HepG2 (cell line): ENCODE data around the gene PIK3C3. TPM values are rescaled to one million over a fixed set of nuclear protein-coding genes. Genes with fewer than 3 reads are reported as not detected.

Experiments used
- ATAC-seq: fragments of 200-7000 bp; cut with Tn5 transposase; 3 replicates; pipeline ENCODE4 v1.9.1; 2020; ENCODE audit warnings: mild to moderate bottlenecking, moderate library complexity
- BruUV-seq: library from RNA; stranded (reverse); fragments of 400-500 nt; replicated peaks from 2 replicates; lab custom pipeline; 2021; lab: Mats Ljungman, UMichigan
- CTCF ChIA-PET: fragments of 300-600 bp; formaldehyde crosslinking; extraction: SDS; loops from one replicate; lab custom pipeline; 2021; ENCODE audit warnings: low total read pairs, inconsistent platforms, low intra/inter-chr PET ratio; lab: Yijun Ruan, JAX
- POLR2A ChIA-PET: fragments of 350-600 bp; sonication (Branson Sonifier 250); formaldehyde crosslinking; loops from one replicate; lab custom pipeline; 2020; ENCODE audit warnings: antibody characterized with exemption, inconsistent platforms; lab: Yijun Ruan, JAX
- DNase-seq: peaks from one replicate; pipeline ENCODE4 v3.0.0-alpha.2; 2015; ENCODE audit warnings: low spot score
- FAIRE-seq: peaks from 3 replicates; lab custom pipeline; 2011; peaks lifted over from hg19 to GRCh38; lab: Jason Lieb, UNC
- H2AFZ ChIP-seq: one replicate; pipeline ENCODE4 v1.6.1; 2011; ENCODE audit warnings: low read length, inconsistent platforms
- H3K27ac ChIP-seq: fragments of 300-600 bp; 3 replicates; pipeline ENCODE4 v1.8.0; 2011; ENCODE audit warnings: mixed run types, mild to moderate bottlenecking, mixed read lengths, low read length, inconsistent platforms; ENCODE audit not compliant: insufficient read depth; ENCODE audit errors: extremely low read length
- H3K27me3 ChIP-seq, 2 experiments: fragments of 200-600 bp in 1 of 2; 2 replicates in 1 of 2; 3 replicates in 1 of 2; pipeline versions ENCODE4 v1.6.0 to v1.8.0; 2011; ENCODE audit warnings: low read length in 2 of 2, mild to moderate bottlenecking in 2 of 2, moderate library complexity in 2 of 2, inconsistent platforms in 1 of 2; ENCODE audit not compliant: insufficient read depth in 2 of 2, control insufficient read depth in 1 of 2
- H3K36me3 ChIP-seq, 2 experiments: fragments of 200-600 bp in 1 of 2; replicated peaks in 1 of 2; 2 replicates in 1 of 2; 3 replicates in 1 of 2; pipeline versions ENCODE4 v1.5.1 to v1.8.0; 2011; ENCODE audit warnings: low read length in 2 of 2, inconsistent platforms in 1 of 2; ENCODE audit not compliant: insufficient read depth in 2 of 2, control insufficient read depth in 1 of 2
- H3K4me1 ChIP-seq: 2 replicates; pipeline ENCODE4 v1.5.1; 2012; ENCODE audit warnings: low read length, inconsistent platforms; ENCODE audit not compliant: insufficient read depth
- H3K4me2 ChIP-seq: 2 replicates; pipeline ENCODE4 v1.6.0; 2011; ENCODE audit warnings: low read depth, low read length, inconsistent platforms
- H3K4me3 ChIP-seq, 3 experiments: fragments of 200-600 bp in 1 of 3; sonication (generic), shearing (Covaris generic) in 1 of 3; replicated peaks in 1 of 3; 2 replicates each; pipeline ENCODE4 v1.5.1; 2011 to 2016; ENCODE audit warnings: low read length in 3 of 3, inconsistent platforms in 2 of 3, low read depth in 2 of 3, mild to moderate bottlenecking in 2 of 3, control low read depth in 1 of 3, mixed read lengths in 1 of 3; ENCODE audit not compliant: insufficient read depth in 1 of 3
- H3K79me2 ChIP-seq: one replicate; pipeline ENCODE4 v1.6.1; 2011; ENCODE audit warnings: low read length, inconsistent platforms; ENCODE audit not compliant: insufficient read depth
- H3K9ac ChIP-seq: 2 replicates; pipeline ENCODE4 v1.6.0; 2011; ENCODE audit warnings: mild to moderate bottlenecking, low read depth, low read length, inconsistent platforms; ENCODE audit not compliant: insufficient read depth
- H3K9me3 ChIP-seq: 2 replicates; pipeline ENCODE4 v1.5.1; 2012; ENCODE audit warnings: mild to moderate bottlenecking, low read length
- H4K20me1 ChIP-seq: 2 replicates; pipeline ENCODE4 v1.6.0; 2011; ENCODE audit warnings: inconsistent platforms, mild to moderate bottlenecking, low read length, moderate library complexity; ENCODE audit not compliant: insufficient read depth
- CBX5 ChIP-seq: sonication (generic); formaldehyde crosslinking; IDR thresholded peaks from 2 replicates; pipeline ENCODE4 v1.4.0; 2020; ENCODE audit warnings: missing genetic modification reagents, borderline replicate concordance
- DRAP1 ChIP-seq: IDR thresholded peaks from 2 replicates; pipeline ENCODE4 v1.6.1; 2016; ENCODE audit warnings: missing genetic modification reagents, missing compliant biosample characterization
- HNF4A ChIP-seq: sonication (generic); formaldehyde crosslinking; IDR thresholded peaks from 2 replicates; pipeline ENCODE4 v1.4.0; 2020; ENCODE audit warnings: missing genetic modification reagents
- MLXIP ChIP-seq: sonication (generic); formaldehyde crosslinking; IDR thresholded peaks from 2 replicates; pipeline ENCODE4 v1.9.0; 2021; ENCODE audit warnings: missing genetic modification reagents, borderline replicate concordance
- POLR2AphosphoS5 ChIP-seq: IDR thresholded peaks from 2 replicates; pipeline ENCODE4 v1.6.1; 2012; ENCODE audit warnings: low read depth, low read length
- RARG ChIP-seq: sonication (generic); formaldehyde crosslinking; IDR thresholded peaks from 2 replicates; pipeline ENCODE4 v1.4.0; 2020; ENCODE audit warnings: low read depth, mild to moderate bottlenecking, missing genetic modification reagents
- RBAK ChIP-seq: sonication (generic); formaldehyde crosslinking; IDR thresholded peaks from 2 replicates; pipeline ENCODE4 v1.5.1; 2020; ENCODE audit warnings: mild to moderate bottlenecking, missing genetic modification reagents
- SKI ChIP-seq: fragments of 450-650 bp; IDR thresholded peaks from one replicate; pipeline ENCODE4 v1.6.1; 2018; ENCODE audit warnings: mild to moderate bottlenecking; ENCODE audit not compliant: partially characterized antibody
- SRSF4 ChIP-seq: fragments of 200-400 bp; formaldehyde crosslinking; IDR thresholded peaks from one replicate; pipeline ENCODE4 v1.6.1; 2018; ENCODE audit warnings: mild to moderate bottlenecking, low read depth, low read length, moderate library complexity; ENCODE audit not compliant: poor library complexity, severe bottlenecking
- TFAP4 ChIP-seq: sonication (generic); IDR thresholded peaks from 2 replicates; pipeline ENCODE4 v1.6.1; 2016; ENCODE audit warnings: low read depth, borderline replicate concordance
- THRA ChIP-seq: sonication (generic); formaldehyde crosslinking; IDR thresholded peaks from 2 replicates; pipeline ENCODE4 v1.4.0; 2020; ENCODE audit warnings: missing genetic modification reagents, borderline replicate concordance
- ZNF260 ChIP-seq: sonication (generic); formaldehyde crosslinking; IDR thresholded peaks from 2 replicates; pipeline ENCODE4 v1.4.0; 2020; ENCODE audit warnings: missing genetic modification reagents, low read depth, mild to moderate bottlenecking, borderline replicate concordance
- WGBS: methylation state at CpG from one replicate; pipeline ENCODE4 v1.1.6; 2017; ENCODE audit warnings: low lambda C conversion rate; 5-methylcytosine and 5-hydroxymethylcytosine counted together
- in situ Hi-C: cut with HindIII; loops from 2 replicates; pipeline ENCODE4 v1.10.0; 2017; ENCODE audit warnings: low pct_unique_long_range_greater_than_20kb; ENCODE audit not compliant: extremely low pct_ligation_motif_present
- intact Hi-C: fragments of 100-400 bp; cut with micrococcal nuclease; formaldehyde crosslinking; loops from one replicate; pipeline ENCODE4 v1.10.0; 2022; ENCODE audit not compliant: unreplicated experiment
- polyA plus RNA-seq, 8 experiments: library from polyadenylated mRNA; depleted of rRNA in 3 of 8; stranded (reverse) in 7 of 8; unstranded in 1 of 8; fragments of >200 nt; fragmentation: Illumina TruSeq in 4 of 8; extraction: Trizol in 4 of 8; gene quantifications; 2 replicates each; pipeline versions ENCODE4 v1.2.1 to v1.2.3, GENCODE V29; 2011 to 2016; ENCODE audit warnings: low read depth in 4 of 8, missing spikeins in 1 of 8, mixed read lengths in 1 of 8; ENCODE audit not compliant: insufficient read depth in 1 of 8
- total RNA-seq, 5 experiments: library from RNA; depleted of rRNA; stranded (reverse); fragments of >200 nt; fragmentation: Illumina TruSeq; extraction: Trizol; gene quantifications; 2 replicates each; pipeline ENCODE4 v1.2.3, GENCODE V29; 2016; ENCODE audit warnings: low read depth in 1 of 5
- TF ChIP-seq, protein P1 (sequence below): sonication (generic); formaldehyde crosslinking; IDR thresholded peaks from 2 replicates; pipeline ENCODE4 v1.5.0; 2020; ENCODE audit warnings: missing genetic modification reagents
- TF ChIP-seq, protein P2 (sequence below): sonication (generic); formaldehyde crosslinking; IDR thresholded peaks from 2 replicates; pipeline ENCODE4 v1.9.0; 2021; ENCODE audit warnings: missing genetic modification reagents, borderline replicate concordance
- TF ChIP-seq, protein P3 (sequence below): sonication (generic); formaldehyde crosslinking; IDR thresholded peaks from 2 replicates; pipeline ENCODE4 v1.8.0; 2022; ENCODE audit warnings: mild to moderate bottlenecking, missing genetic modification reagents, moderate library complexity

Gene PIK3C3
- total and polyA plus RNA-seq, 2 of the 13 experiments (the other 11 are each of a cell fraction or from before 2014, with no cell fraction given), result 42.8 to 46.4 TPM

DNA sequence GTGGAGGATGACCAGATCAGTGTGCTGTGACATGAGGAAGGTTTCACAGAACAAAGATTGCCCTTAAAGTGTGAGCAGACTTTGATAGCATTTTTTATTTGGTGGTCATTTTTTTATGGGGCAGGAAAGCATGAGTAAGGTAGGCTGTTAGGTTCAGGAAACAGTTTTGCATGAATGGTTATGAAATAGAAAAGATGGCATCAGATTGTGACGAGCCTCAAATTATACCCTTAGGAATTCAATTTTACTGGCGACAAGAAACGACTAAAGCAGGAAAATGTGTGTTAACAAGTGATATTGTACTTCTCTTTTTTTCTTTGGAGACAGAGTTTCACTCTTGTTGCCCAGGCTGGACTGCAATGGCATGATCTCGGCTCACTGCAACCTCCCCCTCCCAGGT, 44.7 kb downstream of the PIK3C3 start (continued):
- no peak for TF ChIP-seq DRAP1 (CRISPR knock-in tag)
- TF ChIP-seq, protein P1, sequence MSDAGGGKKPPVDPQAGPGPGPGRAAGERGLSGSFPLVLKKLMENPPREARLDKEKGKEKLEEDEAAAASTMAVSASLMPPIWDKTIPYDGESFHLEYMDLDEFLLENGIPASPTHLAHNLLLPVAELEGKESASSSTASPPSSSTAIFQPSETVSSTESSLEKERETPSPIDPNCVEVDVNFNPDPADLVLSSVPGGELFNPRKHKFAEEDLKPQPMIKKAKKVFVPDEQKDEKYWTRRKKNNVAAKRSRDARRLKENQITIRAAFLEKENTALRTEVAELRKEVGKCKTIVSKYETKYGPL, result no peak

- ATAC-seq, result no peak
- ChIA-PET POLR2A (no interaction called here), CTCF (no interaction called here)
- H4K20me1 ChIP-seq, result no peaks in the 10 kb centered on the region
- no peaks in the 10 kb centered on the region for H3K27me3 ChIP-seq
- no peak overlapping the region for H3K9ac ChIP-seq
- no peak overlapping the region for H3K4me3 ChIP-seq
- H3K79me2 ChIP-seq, result no peaks in the 10 kb centered on the region
- H3K4me2 ChIP-seq, result no peak overlapping the region
- H3K27ac ChIP-seq, result no peak overlapping the region
- no peaks in the 10 kb centered on the region for H3K4me1 ChIP-seq
- H3K36me3 ChIP-seq, result peaks cover 8 to 52% of the 10 kb centered on the region in 2 experiments
- no peak for FAIRE-seq
- in situ Hi-C loops, result no loop called here
- intact Hi-C loops, result no loop called here
- H2AFZ ChIP-seq, result no peak overlapping the region
- 95% methylated on average over 3 of the region's 3 CpGs for WGBS
- H3K9me3 ChIP-seq, result no peaks in the 10 kb centered on the region
- no peak for DNase-seq
- BruUV-seq, result no TSS peak
- TF ChIP-seq RARG (CRISPR knock-in tag) (no peak), THRA (no peak), MLXIP (CRISPR knock-in tag) (no peak), TFAP4 (no peak), SKI (no peak), POLR2AphosphoS5 (no peak), ZNF260 (CRISPR knock-in tag) (no peak), SRSF4 (no peak), RBAK (no peak), CBX5 (no peak), HNF4A (CRISPR knock-in tag) (no peak)
- TF ChIP-seq, protein P2, sequence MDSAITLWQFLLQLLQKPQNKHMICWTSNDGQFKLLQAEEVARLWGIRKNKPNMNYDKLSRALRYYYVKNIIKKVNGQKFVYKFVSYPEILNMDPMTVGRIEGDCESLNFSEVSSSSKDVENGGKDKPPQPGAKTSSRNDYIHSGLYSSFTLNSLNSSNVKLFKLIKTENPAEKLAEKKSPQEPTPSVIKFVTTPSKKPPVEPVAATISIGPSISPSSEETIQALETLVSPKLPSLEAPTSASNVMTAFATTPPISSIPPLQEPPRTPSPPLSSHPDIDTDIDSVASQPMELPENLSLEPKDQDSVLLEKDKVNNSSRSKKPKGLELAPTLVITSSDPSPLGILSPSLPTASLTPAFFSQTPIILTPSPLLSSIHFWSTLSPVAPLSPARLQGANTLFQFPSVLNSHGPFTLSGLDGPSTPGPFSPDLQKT (CRISPR knock-in tag), result no peak
- TF ChIP-seq, protein P3, sequence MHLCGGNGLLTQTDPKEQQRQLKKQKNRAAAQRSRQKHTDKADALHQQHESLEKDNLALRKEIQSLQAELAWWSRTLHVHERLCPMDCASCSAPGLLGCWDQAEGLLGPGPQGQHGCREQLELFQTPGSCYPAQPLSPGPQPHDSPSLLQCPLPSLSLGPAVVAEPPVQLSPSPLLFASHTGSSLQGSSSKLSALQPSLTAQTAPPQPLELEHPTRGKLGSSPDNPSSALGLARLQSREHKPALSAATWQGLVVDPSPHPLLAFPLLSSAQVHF (CRISPR knock-in tag), result no peak
Observed at GRCh38 chr18:42001801-42002200, 46.8 kb downstream of the PIK3C3 start.
